Panc1 (cell line): ENCODE measurements around the gene RNF6. TPM values are rescaled to one million over a fixed set of nuclear protein-coding genes. Genes with fewer than 3 reads are reported as not detected.
A peak's percentile ranks its signal among the peaks of the same experiment; 100 is the strongest.

Experiments used
- ATAC-seq: fragments of 200-7000 bp; cut with Tn5 transposase; 2 replicates; pipeline ENCODE4 v1.9.1; 2020; ENCODE audit warnings: mild to moderate bottlenecking, moderate library complexity
- BruUV-seq: library from RNA; stranded (reverse); fragments of 400-500 nt; replicated peaks from 2 replicates; lab custom pipeline; 2021; lab: Mats Ljungman, UMichigan
- CTCF ChIA-PET: fragments of 300-600 bp; sonication (Branson Sonifier 250); formaldehyde crosslinking; loops from one replicate; lab custom pipeline; 2022; ENCODE audit warnings: antibody characterized with exemption; lab: Charles Lee
- POLR2A ChIA-PET: fragments of 300-600 bp; sonication (Branson Sonifier 250); formaldehyde crosslinking; loops from one replicate; lab custom pipeline; 2022; ENCODE audit warnings: antibody characterized with exemption; lab: Charles Lee
- DNase-seq: peaks from one replicate; pipeline ENCODE4 v3.0.0-alpha.2; 2010; ENCODE audit warnings: low read depth, low spot score
- H3K27ac ChIP-seq: 2 replicates; pipeline ENCODE4 v1.5.1; 2011; ENCODE audit warnings: mild to moderate bottlenecking, low read length, inconsistent platforms
- H3K27me3 ChIP-seq: fragments of 200-500 bp; sonication (Bioruptor generic); 2 replicates; pipeline ENCODE4 v1.6.0; 2014; ENCODE audit warnings: low read length, inconsistent platforms; ENCODE audit not compliant: control insufficient read depth, insufficient read depth
- H3K36me3 ChIP-seq: fragments of 200-500 bp; sonication (Bioruptor generic); 2 replicates; pipeline ENCODE4 v1.5.1; 2014; ENCODE audit warnings: inconsistent platforms, mild to moderate bottlenecking, low read length, moderate library complexity; ENCODE audit not compliant: control insufficient read depth, insufficient read depth
- H3K4me1 ChIP-seq: 2 replicates; pipeline ENCODE4 v1.5.1; 2011; ENCODE audit warnings: inconsistent platforms, mild to moderate bottlenecking, low read length, moderate library complexity; ENCODE audit not compliant: control insufficient read depth, insufficient read depth
- H3K4me3 ChIP-seq, 2 experiments: 2 replicates each; pipeline ENCODE4 v1.5.1; 2011 to 2012; ENCODE audit warnings: low read depth in 2 of 2, low read length in 2 of 2, mild to moderate bottlenecking in 2 of 2, inconsistent platforms in 1 of 2, moderate library complexity in 1 of 2
- H3K9me3 ChIP-seq: fragments of 200-500 bp; sonication (Bioruptor generic); 2 replicates; pipeline ENCODE4 v1.5.1; 2014; ENCODE audit warnings: low read depth, mild to moderate bottlenecking, inconsistent platforms, low read length, moderate library complexity; ENCODE audit not compliant: control insufficient read depth, insufficient read depth
- CTCF ChIP-seq: fragments of 450-650 bp; IDR thresholded peaks from 2 replicates; pipeline ENCODE4 v1.5.1; 2017; ENCODE audit warnings: mild to moderate bottlenecking
- POLR2AphosphoS5 ChIP-seq: IDR thresholded peaks from 2 replicates; pipeline ENCODE4 v1.6.1; 2012; ENCODE audit warnings: mild to moderate bottlenecking, low read depth, low read length, moderate library complexity
- REST ChIP-seq, 2 experiments: IDR thresholded peaks; 2 replicates each; pipeline ENCODE4 v1.6.1; 2011 to 2012; ENCODE audit warnings: low read depth in 2 of 2, control low read depth in 1 of 2, low read length in 1 of 2, mild to moderate bottlenecking in 1 of 2, moderate library complexity in 1 of 2; ENCODE audit not compliant: insufficient read depth in 1 of 2
- SIN3A ChIP-seq: IDR thresholded peaks from 2 replicates; pipeline ENCODE4 v1.6.1; 2012; ENCODE audit warnings: low read depth, mild to moderate bottlenecking, low read length, moderate library complexity, borderline replicate concordance; ENCODE audit not compliant: insufficient read depth
- TCF7L2 ChIP-seq: IDR thresholded peaks from 2 replicates; pipeline ENCODE4 v1.6.1; 2011; ENCODE audit warnings: mild to moderate bottlenecking, low read depth, low read length, inconsistent platforms
- in situ Hi-C: cut with HindIII; loops from 2 replicates; pipeline ENCODE4 v1.10.0; 2016; ENCODE audit warnings: low sequenced_read_pairs, low pct_unique_long_range_greater_than_20kb
- intact Hi-C: fragments of 100-400 bp; cut with micrococcal nuclease; formaldehyde crosslinking; loops from one replicate; pipeline ENCODE4 v1.10.0; 2022; ENCODE audit not compliant: unreplicated experiment
- total RNA-seq: library from RNA; stranded (reverse); gene quantifications from one replicate; pipeline ENCODE4 v1.2.1, GENCODE V29; 2021; ENCODE audit not compliant: unreplicated experiment

Gene RNF6
- total RNA-seq, 1 experiment from 2014 or later: 38.0 TPM

DNA sequence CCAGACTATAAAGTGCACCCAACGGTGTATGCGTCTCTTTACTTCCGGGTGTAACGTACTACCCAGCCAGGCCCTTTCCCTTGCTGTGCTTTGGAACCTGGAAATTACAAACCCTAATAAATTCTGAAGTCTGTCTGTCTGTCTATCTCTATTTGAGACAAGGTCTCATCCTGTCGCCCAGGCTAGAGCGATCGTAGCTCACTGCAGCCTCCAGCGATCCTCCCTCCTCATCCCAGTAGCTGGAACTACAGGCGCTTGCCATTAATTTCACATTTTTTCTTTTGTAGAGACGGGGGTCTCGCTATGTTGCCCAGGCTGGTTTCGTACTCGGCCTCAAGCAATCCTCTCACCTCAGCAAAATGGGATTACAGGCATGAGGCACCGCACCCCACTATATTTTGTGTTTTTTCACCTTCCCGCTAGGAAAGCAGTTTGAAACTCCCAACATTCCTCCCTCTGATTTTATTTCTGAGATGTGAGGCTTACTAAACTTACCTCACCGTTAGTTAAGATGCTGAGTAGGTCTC, 469 bp upstream of the RNF6 start:
- Histone ChIP-seq H3K27ac (peak overlapping the region; percentile 95), H3K27me3 (no peaks in the 10 kb centered on the region), H3K4me1 (peaks cover 10% of the 10 kb centered on the region), H3K36me3 (peaks cover 19% of the 10 kb centered on the region), H3K9me3 (no peaks in the 10 kb centered on the region), H3K4me3 (peak overlapping the region; percentile 82 to 92)
- ChIA-PET CTCF (no interaction called here), POLR2A (no interaction called here)
- in situ Hi-C loops: no loop called here
- intact Hi-C loops: no loop called here
- ATAC-seq (peak; percentile 74), DNase-seq (peak; percentile 18)
- TF ChIP-seq CTCF: no peak
- no peak for TF ChIP-seq POLR2AphosphoS5
- no peak for TF ChIP-seq SIN3A
- no peak for TF ChIP-seq TCF7L2
- no TSS peak for BruUV-seq

DNA sequence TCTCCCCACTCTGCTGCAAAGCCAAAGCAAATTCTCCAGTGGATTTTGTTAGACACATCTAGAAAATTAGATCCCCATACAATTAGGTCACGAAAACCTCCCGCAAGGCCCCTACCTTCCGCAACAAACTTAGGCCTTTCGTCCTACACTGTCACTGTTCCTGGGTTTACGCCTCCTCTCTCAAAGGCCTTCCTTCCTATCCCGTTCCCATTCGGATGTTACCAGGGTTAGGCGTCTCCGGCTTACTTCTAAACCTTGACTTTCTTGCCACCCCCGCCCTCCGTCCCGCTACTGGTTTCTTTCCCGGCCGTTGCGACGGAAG, 754 bp downstream of the RNF6 start:
- ChIA-PET POLR2A (no interaction called here), CTCF (no interaction called here)
- Histone ChIP-seq H3K4me1 (peaks cover 10% of the 10 kb centered on the region), H3K9me3 (no peaks in the 10 kb centered on the region), H3K27ac (peak overlapping the region; percentile 95), H3K27me3 (no peaks in the 10 kb centered on the region), H3K36me3 (peaks cover 27% of the 10 kb centered on the region), H3K4me3 (peak overlapping the region; percentile 82 to 92)
- TF ChIP-seq CTCF (no peak), REST (IDR thresholded peaks at IDR 0.05; ENCODE audit: insufficient read depth in 1 of 2, low read depth in 2 of 2, low read length in 1 of 2) (no peak), TCF7L2 (no peak), SIN3A (no peak), POLR2AphosphoS5 (no peak)
- in situ Hi-C loops: no loop called here
- intact Hi-C loops: no loop called here
- peak; percentile 67 for ATAC-seq
- no peak for DNase-seq
- no TSS peak for BruUV-seq
